Activated CD8-positive, alpha-beta memory T cell treated with anti-CD3 and anti-CD28 coated beads, Interleukin-2, amount 10 ng/mL, durations not matched to agents 7 days and 5 days (primary cell): ENCODE data around the gene AGT. TPM values are rescaled to one million over a fixed set of nuclear protein-coding genes. Genes with fewer than 3 reads are reported as not detected.

ENCODE experiments used
- ATAC-seq: fragments of 150-1000 bp; cut with Tn5 transposase; one replicate; pipeline ENCODE4 v1.10.0; 2021; ENCODE audit warnings: moderate library complexity
- CTCF ChIA-PET: fragments of 350-600 bp; sonication (Branson Sonifier 250); formaldehyde crosslinking; loops from one replicate; lab custom pipeline; 2021; ENCODE audit warnings: antibody characterized with exemption; lab: Charles Lee
- DNase-seq: peaks from one replicate; pipeline ENCODE4 v3.0.0-alpha.2; 2020
- H3K27ac Mint-ChIP-seq: one replicate; pipeline ENCODE4 v1.8.0; 2021; ENCODE audit warnings: mild to moderate bottlenecking, mixed read lengths
- H3K27me3 Mint-ChIP-seq: one replicate; pipeline ENCODE4 v1.8.0; 2021; ENCODE audit warnings: mixed read lengths
- H3K36me3 Mint-ChIP-seq: one replicate; pipeline ENCODE4 v1.8.0; 2021; ENCODE audit warnings: mild to moderate bottlenecking, mixed read lengths
- H3K4me1 Mint-ChIP-seq: one replicate; pipeline ENCODE4 v1.8.0; 2021; ENCODE audit warnings: mixed read lengths
- H3K4me3 Mint-ChIP-seq: one replicate; pipeline ENCODE4 v1.8.0; 2021; ENCODE audit warnings: mild to moderate bottlenecking, moderate library complexity, mixed read lengths
- H3K9me3 Mint-ChIP-seq: one replicate; pipeline ENCODE4 v1.8.0; 2022; ENCODE audit warnings: low read depth, mixed read lengths
- total RNA-seq, 2 experiments: library from RNA; stranded (reverse); gene quantifications; one replicate each; pipeline ENCODE4 v1.2.3, GENCODE V29; 2021

Gene AGT
- total RNA-seq, 2 experiments from 2014 or later = not detected

DNA sequence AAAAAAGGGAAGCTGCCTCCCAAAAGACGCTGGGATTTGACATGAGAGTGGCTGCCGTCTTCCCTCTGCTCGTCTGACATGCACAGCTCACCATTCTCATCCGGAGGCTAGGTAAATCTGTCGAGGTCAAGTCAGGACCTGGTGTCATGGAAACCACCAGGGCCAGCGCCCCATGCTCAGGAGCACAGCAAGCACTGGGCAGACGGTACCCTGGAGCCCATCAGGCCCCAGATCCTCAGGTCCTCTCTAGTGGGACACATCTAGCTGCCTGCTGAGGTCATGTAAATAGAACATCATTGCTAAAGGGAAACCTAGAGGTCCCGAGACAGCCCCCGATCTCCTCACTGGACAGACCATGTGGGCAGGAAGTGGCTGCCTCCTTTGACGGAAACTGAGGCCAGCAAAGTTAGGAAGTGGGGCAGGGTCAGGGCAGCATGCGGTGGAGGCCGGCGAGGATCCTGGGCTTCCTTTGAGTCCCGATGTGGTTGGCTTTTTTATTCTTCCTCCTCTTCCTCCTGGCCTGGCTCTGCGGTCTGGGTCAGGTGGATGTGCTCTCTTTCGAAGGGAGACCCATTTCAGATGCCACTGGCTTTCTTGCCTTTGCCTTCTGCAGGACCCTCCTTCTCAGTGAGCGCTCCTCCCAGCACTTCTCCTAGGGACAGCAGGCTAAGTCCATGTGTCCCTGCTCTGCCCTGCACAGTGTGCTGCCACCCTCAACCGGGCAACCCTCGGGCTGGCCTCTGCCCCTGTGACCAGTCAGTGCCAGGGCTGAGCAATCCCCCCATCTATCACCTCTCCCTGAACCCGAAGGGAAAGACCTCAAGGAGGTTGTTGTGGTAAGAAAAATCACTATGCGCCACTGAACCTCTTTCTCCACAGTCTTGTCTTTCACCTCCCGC, 5.9 kb downstream of the AGT start:
- Mint-ChIP-seq H3K4me1 (peaks cover 13% of the 10 kb centered on the region), H3K27ac (no peak overlapping the region), H3K36me3 (no peaks in the 10 kb centered on the region), H3K27me3 (peaks cover 8% of the 10 kb centered on the region), H3K9me3 (no peaks in the 10 kb centered on the region), H3K4me3 (no peak overlapping the region)
- CTCF ChIA-PET = no interaction called here
- no peak for ATAC-seq
- DNase-seq = no peak

DNA sequence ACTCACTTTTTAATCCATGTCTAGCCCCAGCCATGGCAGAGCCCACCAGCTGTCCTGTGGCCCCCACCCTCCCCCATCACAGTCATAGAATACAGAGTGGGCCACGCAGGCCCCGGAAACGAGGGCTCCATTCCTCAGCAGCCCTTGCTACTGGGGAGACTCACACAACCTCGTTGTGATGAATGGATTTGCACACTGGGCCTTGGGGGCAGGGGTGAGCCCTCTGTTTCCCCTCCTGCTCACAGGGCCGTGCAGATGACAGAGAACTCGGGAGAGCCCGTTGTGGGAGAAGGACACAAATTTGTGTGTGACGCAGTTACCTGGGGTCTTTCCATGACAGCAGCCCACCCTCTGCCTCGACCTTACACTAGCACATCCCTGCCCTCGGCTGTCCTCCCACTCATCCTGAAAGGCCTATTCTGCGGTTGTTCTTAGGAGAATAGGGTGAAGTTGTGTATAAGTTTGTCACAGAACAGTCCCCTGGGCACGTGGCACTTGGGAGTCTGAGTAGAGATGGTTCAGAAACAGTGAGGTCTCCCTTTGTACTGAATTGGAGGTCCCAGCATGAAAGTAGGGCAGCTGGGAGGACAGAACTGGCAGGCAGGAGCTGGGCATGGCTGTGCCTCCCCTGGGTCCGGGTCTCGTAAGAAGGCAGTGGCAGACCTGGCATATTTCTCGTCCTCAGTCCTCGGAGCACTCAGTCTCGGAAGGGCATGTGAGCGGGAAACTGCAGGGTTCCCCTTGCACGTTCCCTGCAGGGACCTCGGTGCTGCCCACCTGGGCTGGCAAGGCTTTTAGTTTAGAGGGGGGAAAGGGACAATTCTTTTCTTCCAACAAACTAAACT, 6.8 kb downstream of the AGT start:
- Mint-ChIP-seq H3K9me3 (no peaks in the 10 kb centered on the region), H3K4me1 (peaks cover 13% of the 10 kb centered on the region), H3K27me3 (peaks cover 8% of the 10 kb centered on the region), H3K36me3 (no peaks in the 10 kb centered on the region), H3K27ac (no peak overlapping the region), H3K4me3 (no peak overlapping the region)
- CTCF ChIA-PET = no interaction called here
- DNase-seq = no peak
- ATAC-seq = no peak

DNA sequence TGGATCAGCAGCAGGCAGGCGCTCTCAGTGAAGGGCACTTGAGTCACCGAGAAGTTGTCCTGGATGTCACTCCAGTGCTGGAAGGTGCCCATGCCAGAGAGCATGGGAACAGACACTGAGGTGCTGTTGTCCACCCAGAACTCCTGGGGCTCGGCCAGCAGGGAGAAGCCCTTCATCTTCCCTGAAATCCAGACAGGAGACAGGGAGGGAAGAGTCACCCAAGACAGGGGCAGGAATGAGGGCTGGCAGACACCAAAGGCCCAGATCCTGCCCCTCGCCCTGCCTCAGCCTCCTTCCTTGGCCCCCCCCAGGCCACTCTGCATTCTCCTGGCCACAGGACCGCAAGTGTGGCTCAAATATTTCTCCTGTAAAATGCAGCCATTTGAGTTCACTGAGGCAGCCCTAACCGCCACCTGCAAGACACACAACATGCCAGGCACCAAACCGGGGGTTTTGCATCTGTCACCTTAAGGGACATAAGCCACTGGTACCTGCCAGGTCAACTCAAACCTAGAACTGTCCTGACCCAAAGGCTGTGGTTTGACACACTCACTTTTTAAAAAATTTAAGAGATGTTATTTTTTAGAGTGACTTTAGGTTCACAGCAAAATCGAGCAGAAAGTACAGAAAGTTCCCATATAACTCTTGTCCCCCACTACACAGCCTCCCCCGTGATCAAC, 7.8 kb downstream of the AGT start:
- CTCF ChIA-PET = no interaction called here
- no peak overlapping the region for H3K4me3 Mint-ChIP-seq
- no peak for ATAC-seq

DNA sequence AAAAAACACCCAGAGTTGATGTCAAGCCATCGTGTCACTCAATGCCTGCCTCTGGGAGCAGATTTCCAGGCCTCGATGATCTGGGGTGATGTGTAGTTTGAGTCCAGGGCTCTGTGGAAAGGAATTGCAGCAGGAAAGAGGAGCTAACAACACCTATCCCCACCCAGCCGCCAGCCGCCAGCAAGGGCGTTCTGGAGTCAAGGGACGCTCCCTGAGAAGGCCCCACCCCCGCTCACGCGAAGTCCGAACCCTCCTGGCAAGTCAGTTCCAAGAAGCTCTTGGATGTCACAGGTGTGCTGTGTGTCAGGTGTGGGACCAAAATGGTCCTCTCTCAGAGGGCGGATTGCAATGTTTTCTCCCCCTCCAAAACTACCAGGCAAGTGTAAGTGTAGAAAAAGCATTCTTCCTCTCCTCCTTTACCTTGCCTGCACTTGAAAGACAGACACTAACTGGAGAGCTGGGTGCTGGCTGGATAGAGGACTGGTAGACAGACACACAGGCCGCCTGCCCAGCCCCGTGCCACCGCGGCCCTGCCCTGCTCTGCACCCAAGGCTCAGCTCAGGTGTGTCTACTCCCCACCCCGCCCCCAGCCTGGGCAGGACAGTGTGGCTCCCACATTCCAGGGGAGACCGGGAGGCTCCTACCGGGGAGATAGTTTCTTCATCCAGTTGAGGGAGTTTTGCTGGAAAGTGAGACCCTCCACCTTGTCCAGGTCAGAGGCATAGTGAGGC, 8.5 kb downstream of the AGT start:
- peaks cover 5% of the 10 kb centered on the region for H3K27me3 Mint-ChIP-seq
- no peak overlapping the region for H3K4me3 Mint-ChIP-seq
- no peak for ATAC-seq
- DNase-seq = no peak
- H3K4me1 Mint-ChIP-seq = peaks cover 13% of the 10 kb centered on the region
- no peaks in the 10 kb centered on the region for H3K36me3 Mint-ChIP-seq
- H3K27ac Mint-ChIP-seq = no peak overlapping the region
- no peaks in the 10 kb centered on the region for H3K9me3 Mint-ChIP-seq
- CTCF ChIA-PET = no interaction called here

More for the DNA sequence above, 7.8 kb downstream of the AGT start:
- no peak overlapping the region for H3K27ac Mint-ChIP-seq
- no peak for DNase-seq
- no peaks in the 10 kb centered on the region for H3K36me3 Mint-ChIP-seq
- H3K27me3 Mint-ChIP-seq = peaks cover 8% of the 10 kb centered on the region
- H3K4me1 Mint-ChIP-seq = peaks cover 13% of the 10 kb centered on the region
- no peaks in the 10 kb centered on the region for H3K9me3 Mint-ChIP-seq

DNA sequence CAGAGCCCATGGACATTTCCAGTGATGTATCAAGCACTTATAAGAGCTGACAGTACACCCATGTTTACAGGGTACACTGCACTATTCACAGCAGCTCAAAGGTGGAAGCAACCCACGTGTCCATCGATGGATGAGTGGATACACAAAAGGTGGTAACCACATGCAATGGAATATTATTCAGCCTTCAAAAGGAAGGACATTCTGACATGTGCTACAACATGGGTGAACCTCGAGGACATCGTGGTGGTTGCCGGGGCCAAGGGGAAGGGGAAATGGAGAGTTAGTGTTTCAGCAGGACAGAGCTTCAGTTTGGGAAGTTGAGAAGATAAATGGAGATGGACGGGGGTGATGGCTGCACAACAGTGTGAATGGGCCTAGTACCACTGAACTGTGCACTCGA, 9.1 kb downstream of the AGT start:
- CTCF ChIA-PET = no interaction called here
- no peaks in the 10 kb centered on the region for H3K9me3 Mint-ChIP-seq
- no peak for ATAC-seq
- no peak overlapping the region for H3K27ac Mint-ChIP-seq
- H3K4me3 Mint-ChIP-seq = no peak overlapping the region
- no peaks in the 10 kb centered on the region for H3K36me3 Mint-ChIP-seq
- H3K4me1 Mint-ChIP-seq = peaks cover 13% of the 10 kb centered on the region
- no peak for DNase-seq
- H3K27me3 Mint-ChIP-seq = peaks cover 5% of the 10 kb centered on the region

DNA sequence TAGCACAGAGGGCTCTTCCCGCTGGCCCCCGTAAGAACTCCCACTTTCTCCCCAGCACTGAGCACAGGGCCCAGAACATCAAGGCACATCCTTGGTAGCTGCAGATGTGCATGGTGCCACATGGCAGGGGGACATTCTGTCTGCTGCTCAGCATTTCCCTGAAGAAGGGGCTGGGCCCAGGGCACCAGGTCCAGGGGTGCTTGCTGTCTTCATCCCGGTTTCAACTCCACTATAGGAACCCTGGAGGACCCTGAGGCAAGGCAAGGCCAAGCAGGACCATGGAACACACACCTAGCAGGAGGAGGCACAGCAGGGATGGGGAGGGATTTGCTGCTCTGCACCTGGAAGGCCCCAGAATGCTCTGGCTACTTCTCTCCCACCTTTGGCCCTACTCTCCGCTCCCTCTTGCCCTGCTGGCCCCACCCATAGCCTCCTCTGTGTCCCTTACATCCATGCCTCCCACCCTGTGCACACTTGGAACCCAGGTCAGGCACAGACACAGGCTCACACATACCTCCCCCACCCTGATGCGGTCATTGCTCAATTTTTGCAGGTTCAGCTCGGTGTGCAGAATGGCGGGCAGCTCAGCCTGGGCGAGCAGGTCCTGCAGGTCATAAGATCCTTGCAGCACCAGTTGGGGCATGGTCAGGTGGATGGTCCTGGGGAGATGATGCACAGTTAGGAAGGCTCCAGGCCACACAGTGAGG, 10.1 kb downstream of the AGT start:
- H3K4me3 Mint-ChIP-seq = no peak overlapping the region
- peaks cover 13% of the 10 kb centered on the region for H3K4me1 Mint-ChIP-seq
- DNase-seq = no peak
- CTCF ChIA-PET = interaction anchor here (1.3 kb wide), 1 partner anchor 62 kb away, joined by 3 read pairs; no protein-coding TSS in a partner anchor
- H3K9me3 Mint-ChIP-seq = no peaks in the 10 kb centered on the region
- H3K27me3 Mint-ChIP-seq = peaks cover 10% of the 10 kb centered on the region
- no peaks in the 10 kb centered on the region for H3K36me3 Mint-ChIP-seq
- H3K27ac Mint-ChIP-seq = no peak overlapping the region
- no peak for ATAC-seq

DNA sequence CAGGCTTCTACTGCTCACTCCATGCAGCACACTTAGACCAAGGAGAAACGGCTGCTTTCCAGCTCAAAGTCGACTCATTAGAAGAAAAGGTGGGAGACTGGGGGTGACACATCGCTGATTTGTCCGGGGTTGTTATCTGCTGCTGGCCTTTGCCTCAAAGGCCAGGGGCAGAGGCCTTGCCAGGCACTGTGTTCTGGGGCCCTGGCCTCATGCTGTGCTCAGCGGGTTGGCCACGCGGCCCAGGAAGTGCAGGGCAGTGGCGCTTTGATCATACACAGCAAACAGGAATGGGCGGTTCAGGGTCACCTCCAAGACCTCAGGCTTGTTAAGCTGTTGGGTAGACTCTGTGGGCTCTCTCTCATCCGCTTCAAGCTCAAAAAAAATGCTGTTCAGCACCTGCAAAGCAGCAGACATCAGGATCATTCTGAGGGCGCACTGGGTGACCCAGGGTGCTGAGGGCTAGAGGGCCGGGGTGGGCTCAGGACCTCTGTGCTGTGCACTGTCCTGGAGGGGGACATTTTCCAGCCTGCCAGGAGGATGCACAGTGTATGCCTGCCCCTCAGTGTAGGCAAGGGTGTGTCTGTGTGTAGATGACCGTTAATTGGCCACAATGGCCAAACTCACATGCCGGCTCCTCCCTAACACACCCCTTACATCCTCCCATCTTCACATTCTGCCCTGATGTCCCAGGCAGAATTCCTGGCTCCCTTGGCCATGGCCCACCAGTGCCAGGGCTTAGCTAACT, 10.8 kb downstream of the AGT start:
- CTCF ChIA-PET = interaction anchor here (1.3 kb wide), 1 partner anchor 61 kb away, joined by 3 read pairs; no protein-coding TSS in a partner anchor
- H3K36me3 Mint-ChIP-seq = no peaks in the 10 kb centered on the region
- peaks cover 9% of the 10 kb centered on the region for H3K27me3 Mint-ChIP-seq
- no peaks in the 10 kb centered on the region for H3K9me3 Mint-ChIP-seq
- H3K27ac Mint-ChIP-seq = no peak overlapping the region
- H3K4me1 Mint-ChIP-seq = peaks cover 9% of the 10 kb centered on the region
- ATAC-seq (no peak), DNase-seq (no peak)
- no peak overlapping the region for H3K4me3 Mint-ChIP-seq

DNA sequence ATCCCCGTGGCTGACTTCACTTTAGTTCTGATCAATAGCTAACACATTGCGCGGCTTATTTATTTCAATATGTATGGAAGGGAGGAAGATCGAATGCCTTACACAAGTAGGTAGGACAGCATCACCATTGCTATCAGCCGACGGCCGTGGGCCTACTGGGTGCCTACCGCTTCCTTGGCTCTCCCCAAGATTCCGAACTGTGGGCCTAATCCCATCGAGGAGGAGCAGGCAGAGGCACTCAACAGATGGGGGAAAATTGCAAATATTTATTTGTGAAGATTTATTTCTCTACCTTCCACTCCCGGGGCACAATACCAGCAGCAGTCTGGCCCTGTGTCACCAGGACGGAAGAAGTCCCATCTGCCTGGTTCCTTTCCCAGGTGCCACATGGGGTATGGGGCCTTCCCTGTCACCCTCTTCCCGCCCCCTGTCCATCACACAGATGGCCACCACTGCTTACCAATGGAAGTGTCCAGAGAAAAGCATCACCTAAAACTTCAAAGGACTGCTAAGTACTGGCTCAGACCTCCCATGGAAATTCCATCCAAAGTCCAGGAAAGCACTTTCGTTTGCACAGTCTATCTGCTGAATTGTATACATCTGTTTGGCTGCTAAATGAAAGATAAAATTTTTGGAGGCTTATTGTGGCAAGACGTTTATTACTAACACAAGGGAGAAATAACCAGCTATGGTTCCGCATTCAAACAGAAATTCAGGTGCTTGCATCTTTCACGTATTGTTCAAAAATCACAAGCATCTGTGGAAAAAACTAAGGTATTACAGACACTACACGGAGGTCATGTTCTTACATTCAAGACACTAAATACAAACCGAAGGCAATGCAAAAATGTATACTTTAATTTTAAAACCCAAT, 11.8 kb downstream of the AGT start:
- no peak overlapping the region for H3K27ac Mint-ChIP-seq
- H3K4me1 Mint-ChIP-seq = peaks cover under 1% of the 10 kb centered on the region
- H3K9me3 Mint-ChIP-seq = no peaks in the 10 kb centered on the region
- peaks cover 7% of the 10 kb centered on the region for H3K27me3 Mint-ChIP-seq
- CTCF ChIA-PET = interaction anchor here (1.3 kb wide), 1 partner anchor 60 kb away, joined by 3 read pairs; no protein-coding TSS in a partner anchor
- ATAC-seq (no peak), DNase-seq (no peak)
- no peak overlapping the region for H3K4me3 Mint-ChIP-seq
- H3K36me3 Mint-ChIP-seq = no peaks in the 10 kb centered on the region

DNA sequence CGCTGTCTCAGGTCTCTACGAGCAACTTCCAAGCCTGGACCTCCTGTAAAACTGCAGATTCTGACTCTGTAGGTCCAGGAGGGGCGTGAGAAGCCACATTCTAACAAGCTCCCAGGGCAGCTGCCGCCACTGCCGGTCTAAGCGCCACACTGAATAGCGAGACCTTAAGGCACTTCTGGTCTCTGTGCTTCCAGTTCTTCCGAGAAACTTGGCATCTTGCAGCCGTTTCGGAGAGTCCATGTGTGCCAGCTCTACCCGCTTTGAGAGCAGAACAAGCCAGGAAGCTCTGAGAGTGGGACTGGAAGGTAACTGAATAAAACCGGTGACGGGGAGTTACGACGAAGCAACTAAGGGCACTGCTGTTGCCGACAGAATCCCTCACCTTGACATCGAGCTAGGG, 12.5 kb downstream of the AGT start:
- Mint-ChIP-seq H3K4me1 (no peaks in the 10 kb centered on the region), H3K27me3 (peaks cover 7% of the 10 kb centered on the region), H3K9me3 (no peaks in the 10 kb centered on the region), H3K27ac (no peak overlapping the region), H3K36me3 (no peaks in the 10 kb centered on the region), H3K4me3 (no peak overlapping the region)
- DNase-seq (no peak), ATAC-seq (no peak)
- CTCF ChIA-PET = no interaction called here

DNA sequence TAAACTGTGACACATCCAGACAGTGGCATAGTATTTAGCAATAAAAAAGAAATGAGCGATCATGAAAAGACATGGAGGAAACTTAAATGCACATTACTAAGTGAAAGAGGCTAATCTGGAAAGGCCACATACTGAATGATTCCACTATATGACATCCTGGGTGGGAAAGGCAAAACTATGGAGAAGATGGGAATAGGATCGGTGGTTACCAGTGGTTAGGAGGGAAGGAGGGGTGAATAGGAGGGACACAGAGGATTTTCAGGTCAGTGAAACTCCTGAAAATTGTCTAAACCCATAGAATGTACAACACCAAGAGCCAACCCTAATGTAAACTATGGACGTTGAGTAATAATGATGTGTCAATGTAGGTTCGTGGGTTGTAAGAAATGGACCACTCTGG, 13.8 kb downstream of the AGT start:
- H3K4me3 Mint-ChIP-seq = no peak overlapping the region
- ATAC-seq = no peak
- no peak for DNase-seq
- H3K4me1 Mint-ChIP-seq = peaks cover 2% of the 10 kb centered on the region
- no peaks in the 10 kb centered on the region for H3K9me3 Mint-ChIP-seq
- no peaks in the 10 kb centered on the region for H3K36me3 Mint-ChIP-seq
- H3K27ac Mint-ChIP-seq = no peak overlapping the region
- H3K27me3 Mint-ChIP-seq = peaks cover 7% of the 10 kb centered on the region
- CTCF ChIA-PET = no interaction called here

DNA sequence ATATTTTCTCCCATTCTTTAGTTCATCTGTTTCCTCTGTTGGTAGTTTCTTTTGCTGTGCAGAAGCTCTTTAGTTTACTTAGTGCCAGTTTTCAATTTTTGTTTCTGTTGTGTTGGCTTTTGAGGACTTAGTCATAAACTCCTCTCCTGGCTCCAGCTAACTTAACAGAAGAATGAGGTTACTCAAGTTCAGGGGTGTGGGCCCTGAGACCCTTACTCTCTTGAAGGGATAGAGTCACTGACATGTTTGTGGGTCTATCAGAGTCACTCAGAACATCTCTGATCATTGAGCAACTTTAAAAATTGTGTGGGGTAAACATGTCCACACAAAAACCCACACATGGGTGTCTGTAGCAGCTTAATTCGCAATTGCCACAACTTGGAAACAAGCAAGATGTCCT, 14.2 kb downstream of the AGT start:
- Mint-ChIP-seq H3K27me3 (peaks cover 7% of the 10 kb centered on the region), H3K36me3 (no peaks in the 10 kb centered on the region)

More for the DNA sequence above, 14.2 kb downstream of the AGT start:
- CTCF ChIA-PET = no interaction called here
- no peak for DNase-seq
- ATAC-seq = no peak
- H3K4me3 Mint-ChIP-seq = no peak overlapping the region
- H3K27ac Mint-ChIP-seq = no peak overlapping the region
- peaks cover 6% of the 10 kb centered on the region for H3K4me1 Mint-ChIP-seq
- no peaks in the 10 kb centered on the region for H3K9me3 Mint-ChIP-seq
